Measurements from ENCODE around the gene ZFP62. TPM values are rescaled to one million over a fixed set of nuclear protein-coding genes. Genes with fewer than 3 reads are reported as not detected.
A peak's percentile ranks its signal among the peaks of the same experiment; 100 is the strongest.

Gene ZFP62
- total and polyA plus RNA-seq, 9 donors = 22.4 to 31.7 (median 24.4) TPM

GRCh38 chr5:180823346-180823745 lies 37.7 kb downstream of the ZFP62 start:
- WGBS (ENCODE audit: insufficient coverage) = 66% methylated on average over 7 of the region's 7 CpGs
- no peak overlapping the region for H3K27ac ChIP-seq (ENCODE audit: low read length)

GRCh38 chr5:180821538-180821937 lies 39.5 kb downstream of the ZFP62 start:
- peak overlapping the region; percentile 38 for H3K27ac ChIP-seq (ENCODE audit: low read length)
- H3K4me1 ChIP-seq (ENCODE audit: control insufficient read depth, insufficient read depth, low read length) = peaks cover 56% of the 10 kb centered on the region
- WGBS (ENCODE audit: insufficient coverage) = no CpG with 5 or more reads among the region's 4 CpGs

More at GRCh38 chr5:180823346-180823745, 37.7 kb downstream of the ZFP62 start:
- H3K36me3 ChIP-seq (ENCODE audit: control insufficient read depth, insufficient read depth, low read length) = no peaks in the 10 kb centered on the region
- no peak overlapping the region for H3K4me3 ChIP-seq (ENCODE audit: low read length)
- no peaks in the 10 kb centered on the region for H3K9me3 ChIP-seq (replicated peaks; ENCODE audit: control insufficient read depth, low read depth, low read length)
- DNase-seq = no peak
- peaks cover 40% of the 10 kb centered on the region for H3K4me1 ChIP-seq (ENCODE audit: control insufficient read depth, insufficient read depth, low read length)
- no peaks in the 10 kb centered on the region for H3K27me3 ChIP-seq (ENCODE audit: control insufficient read depth, insufficient read depth, low read length)

GRCh38 chr5:180820788-180821321 lies 40.2 kb downstream of the ZFP62 start:
- Histone ChIP-seq H3K27me3 (ENCODE audit: control insufficient read depth, insufficient read depth, low read length) (no peaks in the 10 kb centered on the region), H3K27ac (ENCODE audit: low read length) (peak overlapping the region; percentile 69), H3K4me1 (ENCODE audit: control insufficient read depth, insufficient read depth, low read length) (peaks cover 54% of the 10 kb centered on the region), H3K4me3 (ENCODE audit: low read length) (no peak overlapping the region), H3K9me3 (replicated peaks; ENCODE audit: control insufficient read depth, low read depth, low read length) (no peaks in the 10 kb centered on the region), H3K36me3 (ENCODE audit: control insufficient read depth, insufficient read depth, low read length) (no peaks in the 10 kb centered on the region)
- WGBS (ENCODE audit: insufficient coverage) = no CpG with 5 or more reads among the region's 3 CpGs
- DNase-seq = peak; percentile 59

More at GRCh38 chr5:180821538-180821937, 39.5 kb downstream of the ZFP62 start:
- Histone ChIP-seq H3K27me3 (ENCODE audit: control insufficient read depth, insufficient read depth, low read length) (no peaks in the 10 kb centered on the region), H3K4me3 (ENCODE audit: low read length) (no peak overlapping the region), H3K9me3 (replicated peaks; ENCODE audit: control insufficient read depth, low read depth, low read length) (no peaks in the 10 kb centered on the region), H3K36me3 (ENCODE audit: control insufficient read depth, insufficient read depth, low read length) (no peaks in the 10 kb centered on the region)
- no peak for DNase-seq

- no peaks in the 10 kb centered on the region for H3K27me3 ChIP-seq (ENCODE audit: control insufficient read depth, insufficient read depth, low read length)
- H3K9me3 ChIP-seq (replicated peaks; ENCODE audit: control insufficient read depth, low read depth, low read length) = no peaks in the 10 kb centered on the region
- H3K36me3 ChIP-seq (ENCODE audit: control insufficient read depth, insufficient read depth, low read length) = no peaks in the 10 kb centered on the region
- H3K4me1 ChIP-seq (ENCODE audit: control insufficient read depth, insufficient read depth, low read length) = peaks cover 48% of the 10 kb centered on the region
- 36% methylated on average over 2 of the region's 6 CpGs for WGBS (ENCODE audit: insufficient coverage)
- peak overlapping the region; percentile 57 for H3K27ac ChIP-seq (ENCODE audit: low read length)
- DNase-seq = peak; percentile 85
- H3K4me3 ChIP-seq (ENCODE audit: low read length) = no peak overlapping the region
Observed at GRCh38 chr5:180818677-180819341, 42.3 kb downstream of the ZFP62 start.

GRCh38 chr5:180817893-180818674 lies 43.0 kb downstream of the ZFP62 start:
- 40% methylated on average over 4 of the region's 13 CpGs for WGBS (ENCODE audit: insufficient coverage)
- DNase-seq = no peak
- peaks cover 41% of the 10 kb centered on the region for H3K4me1 ChIP-seq (ENCODE audit: control insufficient read depth, insufficient read depth, low read length)
- H3K27ac ChIP-seq (ENCODE audit: low read length) = peak overlapping the region; percentile 88
- H3K4me3 ChIP-seq (ENCODE audit: low read length) = no peak overlapping the region
- no peaks in the 10 kb centered on the region for H3K27me3 ChIP-seq (ENCODE audit: control insufficient read depth, insufficient read depth, low read length)
- no peaks in the 10 kb centered on the region for H3K36me3 ChIP-seq (ENCODE audit: control insufficient read depth, insufficient read depth, low read length)
- no peaks in the 10 kb centered on the region for H3K9me3 ChIP-seq (replicated peaks; ENCODE audit: control insufficient read depth, low read depth, low read length)

GRCh38 chr5:180816608-180817534 lies 44.2 kb downstream of the ZFP62 start:
- Histone ChIP-seq H3K36me3 (ENCODE audit: control insufficient read depth, insufficient read depth, low read length) (no peaks in the 10 kb centered on the region), H3K9me3 (replicated peaks; ENCODE audit: control insufficient read depth, low read depth, low read length) (no peaks in the 10 kb centered on the region), H3K4me1 (ENCODE audit: control insufficient read depth, insufficient read depth, low read length) (peaks cover 43% of the 10 kb centered on the region), H3K27me3 (ENCODE audit: control insufficient read depth, insufficient read depth, low read length) (no peaks in the 10 kb centered on the region), H3K4me3 (ENCODE audit: low read length) (no peak overlapping the region), H3K27ac (ENCODE audit: low read length) (peak overlapping the region; percentile 88)
- WGBS (ENCODE audit: insufficient coverage) = 39% methylated on average over 7 of the region's 13 CpGs
- DNase-seq = peak; percentile 88

- Histone ChIP-seq H3K4me1 (ENCODE audit: control insufficient read depth, insufficient read depth, low read length) (peaks cover 48% of the 10 kb centered on the region), H3K36me3 (ENCODE audit: control insufficient read depth, insufficient read depth, low read length) (no peaks in the 10 kb centered on the region), H3K9me3 (replicated peaks; ENCODE audit: control insufficient read depth, low read depth, low read length) (no peaks in the 10 kb centered on the region), H3K27me3 (ENCODE audit: control insufficient read depth, insufficient read depth, low read length) (no peaks in the 10 kb centered on the region), H3K27ac (ENCODE audit: low read length) (peak overlapping the region; percentile 79), H3K4me3 (ENCODE audit: low read length) (peak overlapping the region; percentile 20)
- DNase-seq = peak; percentile 50
- 45% methylated on average over 8 of the region's 9 CpGs for WGBS (ENCODE audit: insufficient coverage)
Observed at GRCh38 chr5:180815293-180815917, 45.7 kb downstream of the ZFP62 start.

- WGBS (ENCODE audit: insufficient coverage) = no CpG with 5 or more reads among the region's 5 CpGs
- peaks cover 3% of the 10 kb centered on the region for H3K36me3 ChIP-seq (ENCODE audit: control insufficient read depth, insufficient read depth, low read length)
- DNase-seq = no peak
- H3K9me3 ChIP-seq (replicated peaks; ENCODE audit: control insufficient read depth, low read depth, low read length) = no peaks in the 10 kb centered on the region
- H3K4me3 ChIP-seq (ENCODE audit: low read length) = no peak overlapping the region
- no peaks in the 10 kb centered on the region for H3K27me3 ChIP-seq (ENCODE audit: control insufficient read depth, insufficient read depth, low read length)
- no peak overlapping the region for H3K27ac ChIP-seq (ENCODE audit: low read length)
- H3K4me1 ChIP-seq (ENCODE audit: control insufficient read depth, insufficient read depth, low read length) = peaks cover 52% of the 10 kb centered on the region
Observed at GRCh38 chr5:180813420-180813819, 47.7 kb downstream of the ZFP62 start.

GRCh38 chr5:180811623-180812124 lies 49.4 kb downstream of the ZFP62 start:
- Histone ChIP-seq H3K27me3 (ENCODE audit: control insufficient read depth, insufficient read depth, low read length) (no peaks in the 10 kb centered on the region), H3K9me3 (replicated peaks; ENCODE audit: control insufficient read depth, low read depth, low read length) (no peaks in the 10 kb centered on the region), H3K36me3 (ENCODE audit: control insufficient read depth, insufficient read depth, low read length) (peaks cover 19% of the 10 kb centered on the region), H3K27ac (ENCODE audit: low read length) (peak overlapping the region; percentile 95), H3K4me3 (ENCODE audit: low read length) (no peak overlapping the region), H3K4me1 (ENCODE audit: control insufficient read depth, insufficient read depth, low read length) (peaks cover 52% of the 10 kb centered on the region)
- DNase-seq = no peak
- 71% methylated on average over 10 of the region's 10 CpGs for WGBS (ENCODE audit: insufficient coverage)
